ENCODE results near the gene CAPZA1. TPM values are rescaled to one million over a fixed set of nuclear protein-coding genes. Genes with fewer than 3 reads are reported as not detected.

The CAPZA1 gene
- total RNA-seq, 1 experiment from 2014 or later: 148 TPM

- POLR2A ChIA-PET: no interaction called here
- no TSS peak for BruUV-seq (replicated peaks)
- TF ChIP-seq EZH2 (IDR thresholded peaks at IDR 0.05) (no peak), RAD21 (IDR thresholded peaks at IDR 0.05; ENCODE audit: low read depth) (no peak)
- TF ChIP-seq, protein P1, sequence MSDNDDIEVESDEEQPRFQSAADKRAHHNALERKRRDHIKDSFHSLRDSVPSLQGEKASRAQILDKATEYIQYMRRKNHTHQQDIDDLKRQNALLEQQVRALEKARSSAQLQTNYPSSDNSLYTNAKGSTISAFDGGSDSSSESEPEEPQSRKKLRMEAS (IDR thresholded peaks at IDR 0.05): no peak
- TF ChIP-seq, protein P2, sequence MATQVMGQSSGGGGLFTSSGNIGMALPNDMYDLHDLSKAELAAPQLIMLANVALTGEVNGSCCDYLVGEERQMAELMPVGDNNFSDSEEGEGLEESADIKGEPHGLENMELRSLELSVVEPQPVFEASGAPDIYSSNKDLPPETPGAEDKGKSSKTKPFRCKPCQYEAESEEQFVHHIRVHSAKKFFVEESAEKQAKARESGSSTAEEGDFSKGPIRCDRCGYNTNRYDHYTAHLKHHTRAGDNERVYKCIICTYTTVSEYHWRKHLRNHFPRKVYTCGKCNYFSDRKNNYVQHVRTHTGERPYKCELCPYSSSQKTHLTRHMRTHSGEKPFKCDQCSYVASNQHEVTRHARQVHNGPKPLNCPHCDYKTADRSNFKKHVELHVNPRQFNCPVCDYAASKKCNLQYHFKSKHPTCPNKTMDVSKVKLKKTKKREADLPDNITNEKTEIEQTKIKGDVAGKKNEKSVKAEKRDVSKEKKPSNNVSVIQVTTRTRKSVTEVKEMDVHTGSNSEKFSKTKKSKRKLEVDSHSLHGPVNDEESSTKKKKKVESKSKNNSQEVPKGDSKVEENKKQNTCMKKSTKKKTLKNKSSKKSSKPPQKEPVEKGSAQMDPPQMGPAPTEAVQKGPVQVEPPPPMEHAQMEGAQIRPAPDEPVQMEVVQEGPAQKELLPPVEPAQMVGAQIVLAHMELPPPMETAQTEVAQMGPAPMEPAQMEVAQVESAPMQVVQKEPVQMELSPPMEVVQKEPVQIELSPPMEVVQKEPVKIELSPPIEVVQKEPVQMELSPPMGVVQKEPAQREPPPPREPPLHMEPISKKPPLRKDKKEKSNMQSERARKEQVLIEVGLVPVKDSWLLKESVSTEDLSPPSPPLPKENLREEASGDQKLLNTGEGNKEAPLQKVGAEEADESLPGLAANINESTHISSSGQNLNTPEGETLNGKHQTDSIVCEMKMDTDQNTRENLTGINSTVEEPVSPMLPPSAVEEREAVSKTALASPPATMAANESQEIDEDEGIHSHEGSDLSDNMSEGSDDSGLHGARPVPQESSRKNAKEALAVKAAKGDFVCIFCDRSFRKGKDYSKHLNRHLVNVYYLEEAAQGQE (IDR thresholded peaks at IDR 0.05; ENCODE audit: low read depth): no peak
- H3K36me3 ChIP-seq (ENCODE audit: control insufficient read depth in 1 of 2, insufficient read depth in 2 of 2, low read length in 2 of 2): no peaks in the 10 kb centered on the region
- CTCF ChIA-PET: no interaction called here
- H3K4me2 ChIP-seq (ENCODE audit: low read length): no peak overlapping the region
- no peak overlapping the region for H3K4me3 ChIP-seq (replicated peaks in 1 of 2; ENCODE audit: low read depth in 1 of 2, low read length in 2 of 2)
- no peak overlapping the region for H3K9ac ChIP-seq (ENCODE audit: low read length)
- no peaks in the 10 kb centered on the region for H3K9me3 ChIP-seq (ENCODE audit: control insufficient read depth in 1 of 2, insufficient read depth in 1 of 2, low read depth in 1 of 2, low read length in 2 of 2)
- no peak overlapping the region for H3K27ac ChIP-seq (ENCODE audit: low read depth, low read length)
- ATAC-seq (no peak), DNase-seq (ENCODE audit: low read depth, low spot score) (no peak)
- intact Hi-C loops (cut with micrococcal nuclease): no loop called here
- H4K20me1 ChIP-seq (ENCODE audit: insufficient read depth): no peaks in the 10 kb centered on the region
- no peaks in the 10 kb centered on the region for H3K27me3 ChIP-seq (ENCODE audit: insufficient read depth, low read length)
- RAD21 ChIA-PET (ENCODE audit: low non-redundant PET in 1 of 2, low total read pairs in 2 of 2, uncharacterized antibody in 2 of 2, unreplicated experiment in 2 of 2): no interaction called here
- no peak overlapping the region for H2AFZ ChIP-seq (ENCODE audit: low read depth, low read length, poor library complexity, severe bottlenecking)
- peaks cover 4 to 21% of the 10 kb centered on the region in 2 experiments; a peak in 3 of 4 replicates for H3K4me1 ChIP-seq (ENCODE audit: control insufficient read depth in 1 of 2, insufficient read depth in 2 of 2, low read length in 2 of 2)
- H3K79me2 ChIP-seq (ENCODE audit: insufficient read depth, low read length): peaks cover 37% of the 10 kb centered on the region
- H3K9me2 ChIP-seq (ENCODE audit: insufficient read depth): no peaks in the 10 kb centered on the region
Observed at GRCh38 chr1:112678605-112679004, 59.0 kb downstream of the CAPZA1 start.

DNA sequence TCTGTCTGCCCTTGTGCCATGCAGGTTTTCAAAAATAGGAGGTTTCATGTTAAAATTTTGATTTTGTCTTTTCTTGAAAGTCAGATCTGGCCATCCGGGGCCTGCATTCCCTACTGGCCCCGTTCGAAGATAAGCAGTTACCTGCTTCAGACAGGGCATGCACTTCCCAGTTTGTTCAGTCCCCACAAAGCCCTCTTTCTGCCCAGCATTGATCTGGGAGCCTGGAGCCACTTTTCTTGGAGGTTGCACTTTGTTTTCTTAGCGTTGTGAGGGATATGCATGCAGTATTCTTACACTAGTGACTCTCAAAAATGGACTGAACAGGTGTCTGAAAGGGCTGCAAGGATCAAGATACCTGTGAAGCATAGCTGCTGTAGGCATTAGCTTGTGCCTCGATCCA lies 66.3 kb downstream of the CAPZA1 start:
- Histone ChIP-seq H3K9me2 (ENCODE audit: insufficient read depth) (no peaks in the 10 kb centered on the region), H3K27me3 (ENCODE audit: insufficient read depth, low read length) (no peaks in the 10 kb centered on the region), H2AFZ (ENCODE audit: low read depth, low read length, poor library complexity, severe bottlenecking) (no peak overlapping the region), H3K9ac (ENCODE audit: low read length) (no peak overlapping the region), H3K79me2 (ENCODE audit: insufficient read depth, low read length) (0 out of 2 replicates have a peak, but pooled peaks cover 15% of the 10 kb centered on the region), H3K9me3 (ENCODE audit: control insufficient read depth in 1 of 2, insufficient read depth in 1 of 2, low read depth in 1 of 2, low read length in 2 of 2) (no peaks in the 10 kb centered on the region), H4K20me1 (ENCODE audit: insufficient read depth) (no peaks in the 10 kb centered on the region), H3K4me3 (replicated peaks in 1 of 2; ENCODE audit: low read depth in 1 of 2, low read length in 2 of 2) (no peak overlapping the region), H3K4me1 (ENCODE audit: control insufficient read depth in 1 of 2, insufficient read depth in 2 of 2, low read length in 2 of 2) (no peaks in the 10 kb centered on the region; a peak in 1 of 4 replicates), H3K4me2 (ENCODE audit: low read length) (no peak overlapping the region), H3K36me3 (ENCODE audit: control insufficient read depth in 1 of 2, insufficient read depth in 2 of 2, low read length in 2 of 2) (peaks cover 0 to 4% of the 10 kb centered on the region in 2 experiments; a peak in 2 of 4 replicates), H3K27ac (ENCODE audit: low read depth, low read length) (no peak overlapping the region)
- DNase-seq (ENCODE audit: low read depth, low spot score) (no peak), ATAC-seq (no peak)
- TF ChIP-seq YY1 (IDR thresholded peaks at IDR 0.05; ENCODE audit: extremely low read depth, insufficient replicate concordance, low read depth, low read length) (no peak), POLR2A (IDR thresholded peaks at IDR 0.05; ENCODE audit: borderline replicate concordance, extremely low read depth, insufficient read depth, insufficient read length) (no peak), EZH2phosphoT487 (IDR thresholded peaks at IDR 0.05; ENCODE audit: borderline replicate concordance) (no peak), EGR1 (IDR thresholded peaks at IDR 0.05; ENCODE audit: low read depth) (no peak), ZNF274 (IDR thresholded peaks at IDR 0.05; ENCODE audit: low read depth, low read length) (no peak), POLR2AphosphoS5 (IDR thresholded peaks at IDR 0.05; ENCODE audit: low read depth, low read length) (no peak), SRF (IDR thresholded peaks at IDR 0.05; ENCODE audit: low read depth) (no peak)
- TF ChIP-seq, protein P3, sequence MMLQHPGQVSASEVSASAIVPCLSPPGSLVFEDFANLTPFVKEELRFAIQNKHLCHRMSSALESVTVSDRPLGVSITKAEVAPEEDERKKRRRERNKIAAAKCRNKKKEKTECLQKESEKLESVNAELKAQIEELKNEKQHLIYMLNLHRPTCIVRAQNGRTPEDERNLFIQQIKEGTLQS (IDR thresholded peaks at IDR 0.05): no peak
- POLR2A ChIA-PET: no interaction called here
- BruUV-seq (replicated peaks): no TSS peak
- CTCF ChIA-PET: no interaction called here
- intact Hi-C loops (cut with micrococcal nuclease): no loop called here
- RAD21 ChIA-PET (ENCODE audit: low non-redundant PET in 1 of 2, low total read pairs in 2 of 2, uncharacterized antibody in 2 of 2, unreplicated experiment in 2 of 2): interaction anchor here in 1 of 2 experiments (0.5 kb wide), 1 partner anchor 17 kb away, joined by 3 read pairs; no protein-coding TSS in a partner anchor
